ENCODE results near the gene KNL1.
A peak's percentile ranks its signal among the peaks of the same experiment; 100 is the strongest.
"Not testable (repeated sequence)": the region's sequence is repeated elsewhere in the genome, so short reads cannot be mapped to it uniquely, and the experiment has no call there.

KNL1 gene

DNA sequence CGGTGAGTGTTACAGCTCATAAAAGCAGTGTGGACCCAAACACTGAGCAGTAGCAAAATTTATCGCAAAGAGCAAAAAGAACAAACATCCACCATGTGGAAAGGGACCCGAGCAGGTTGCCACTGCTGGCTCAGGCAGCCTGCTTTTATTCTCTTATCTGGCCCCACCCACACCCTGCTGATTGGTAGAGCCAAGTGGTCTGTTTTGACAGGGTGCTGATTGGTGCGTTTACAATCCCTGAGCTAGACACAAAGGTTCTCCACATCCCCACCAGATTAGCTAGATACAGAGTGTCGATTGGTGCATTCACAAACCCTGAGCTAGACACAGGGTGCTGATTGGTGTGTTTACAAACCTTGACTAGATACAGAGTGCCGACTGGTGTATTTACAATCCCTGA lies 82.2 kb downstream of the KNL1 start:
- DNase-seq, result not testable (repeated sequence)

DNA sequence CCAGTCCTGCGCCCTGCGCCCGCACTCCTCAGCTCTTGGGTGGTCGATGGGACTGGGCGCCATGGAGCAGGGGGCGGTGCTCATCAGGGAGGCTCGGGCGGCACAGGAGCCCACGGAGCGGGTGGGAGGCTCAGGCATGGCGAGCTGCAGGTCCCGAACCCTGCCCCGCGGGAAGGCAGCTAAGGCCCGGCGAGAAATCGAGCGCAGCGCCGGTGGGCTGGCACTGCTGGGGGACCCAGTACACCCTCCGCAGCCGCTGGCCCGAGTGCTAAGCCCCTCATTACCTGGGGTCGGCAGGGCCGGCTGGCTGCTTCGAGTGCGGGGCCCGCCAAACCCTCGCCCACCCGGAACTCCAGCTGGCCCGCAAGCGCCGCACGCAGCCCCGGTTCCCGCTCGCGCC lies 82.9 kb downstream of the KNL1 start:
- not testable (repeated sequence) for DNase-seq

DNA sequence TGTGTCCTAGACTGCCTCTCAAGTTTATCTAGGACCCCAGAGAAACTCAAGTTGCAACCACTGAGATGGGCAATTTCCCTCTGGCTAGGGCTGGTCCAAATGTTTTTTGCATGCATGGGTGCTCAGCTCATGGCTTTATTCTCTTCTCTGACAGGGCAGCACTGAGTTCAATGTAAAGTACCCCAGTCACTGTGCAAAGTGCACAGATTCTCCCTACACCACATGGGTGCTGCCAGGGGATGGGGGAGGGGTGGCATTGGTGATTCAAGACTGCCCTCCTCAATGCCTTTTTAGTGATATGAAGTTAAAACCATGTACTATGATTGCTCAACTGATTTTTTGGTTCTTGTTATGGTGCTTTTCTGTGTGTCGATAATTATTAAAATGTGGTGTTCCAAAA lies 86.1 kb downstream of the KNL1 start:
- no peak for DNase-seq

DNA sequence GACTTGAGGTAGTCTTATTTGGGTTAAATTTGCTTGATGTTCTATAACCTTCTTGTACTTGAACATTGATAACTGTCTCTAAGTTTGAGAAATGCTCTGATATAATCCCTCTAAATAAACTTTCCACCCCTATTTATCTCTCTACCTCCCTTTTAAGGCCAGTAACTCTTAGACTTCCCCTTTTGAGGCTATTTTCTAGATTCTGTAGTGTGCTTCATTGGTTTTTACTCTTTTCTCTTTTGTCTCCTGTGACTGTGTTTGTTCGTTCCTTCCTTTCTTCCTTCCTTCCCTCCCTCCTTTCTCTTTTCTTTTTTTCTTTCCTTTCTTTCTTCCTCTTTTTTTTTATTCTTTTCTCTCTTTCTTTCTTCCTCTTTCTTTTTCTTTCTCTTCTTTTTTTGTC lies 86.9 kb downstream of the KNL1 start:
- not testable (repeated sequence) for DNase-seq

DNA sequence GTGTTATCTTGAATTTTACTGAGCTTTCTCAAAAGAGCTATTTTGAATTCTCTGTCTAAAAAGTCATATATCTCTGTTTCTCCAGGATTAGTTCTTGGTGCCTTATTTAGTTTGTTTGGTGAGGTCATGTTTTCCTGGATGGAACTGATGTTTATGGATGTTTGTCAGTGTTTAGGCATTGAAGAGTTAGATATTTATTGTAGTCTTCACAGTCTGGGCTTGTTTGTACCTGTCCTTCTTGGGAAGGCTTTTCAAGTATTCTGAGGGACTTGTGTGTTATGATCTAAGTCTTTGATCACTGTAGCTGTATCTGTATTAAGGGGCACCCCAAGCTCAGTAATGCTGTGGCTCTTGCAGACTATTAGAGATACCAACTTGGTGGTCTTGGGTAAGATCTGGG lies 90.3 kb downstream of the KNL1 start:
- DNase-seq, result no peak

DNA sequence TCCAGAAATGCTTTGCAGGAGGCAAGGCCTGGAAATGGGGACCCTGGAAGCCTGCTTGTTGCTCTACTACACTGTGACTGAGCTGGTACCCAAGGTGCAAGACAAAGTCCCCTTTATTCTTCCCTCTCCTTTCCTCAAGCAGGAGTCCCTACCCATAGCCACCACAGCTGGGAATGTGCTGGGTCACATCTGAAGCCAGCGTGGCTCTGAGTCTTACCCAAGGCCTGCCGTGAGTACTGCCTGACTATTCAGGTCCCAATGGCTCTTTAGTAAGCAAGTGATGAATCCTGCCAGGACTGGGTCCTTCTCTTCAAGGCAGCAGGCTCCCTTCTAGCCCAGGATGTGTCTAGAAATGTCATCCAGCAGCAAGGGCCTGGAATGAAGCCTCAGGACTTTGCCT lies 91.3 kb downstream of the KNL1 start:
- no peak for DNase-seq

DNA sequence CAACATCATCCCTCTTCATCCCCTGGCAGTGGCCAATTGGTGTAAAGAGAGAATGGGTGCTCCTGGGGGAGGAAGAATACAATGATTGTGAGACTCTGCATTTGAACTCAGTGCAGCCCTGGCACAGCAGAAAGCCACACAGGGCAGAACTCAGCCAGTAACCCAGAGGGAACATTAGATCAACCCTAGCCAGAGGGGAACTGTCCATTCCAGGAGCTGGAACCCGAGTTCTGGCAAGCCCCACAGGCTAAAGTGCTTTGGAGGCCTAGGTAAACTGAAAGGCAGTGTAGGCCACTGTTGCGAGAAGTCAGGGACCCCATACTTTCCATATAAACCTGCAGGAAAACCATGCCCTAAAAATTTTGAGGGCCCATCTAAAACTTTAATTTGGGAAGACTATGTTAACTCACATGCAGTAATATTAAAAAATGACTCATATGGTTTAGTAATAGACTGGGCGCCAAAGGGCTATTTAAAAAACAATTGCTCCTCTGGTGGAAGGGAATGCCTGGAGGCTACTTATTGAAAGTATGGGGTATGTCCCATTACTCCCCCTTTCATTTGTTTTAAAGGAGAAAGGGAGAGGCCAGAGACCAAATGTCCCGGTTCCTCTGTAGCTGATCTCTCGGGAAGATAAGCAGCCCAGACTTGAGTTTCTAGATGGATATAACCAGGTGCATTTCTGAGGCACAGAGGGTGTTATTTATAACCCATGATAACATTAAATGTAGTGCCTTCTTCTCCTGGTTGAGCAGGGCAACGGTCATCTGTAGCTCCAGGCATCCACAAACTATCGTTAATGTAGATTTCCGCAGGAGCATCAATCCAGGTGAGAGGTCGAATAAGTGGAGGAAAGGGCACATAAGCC lies 95.1 kb downstream of the KNL1 start:
- DNase-seq, result no peak

DNA sequence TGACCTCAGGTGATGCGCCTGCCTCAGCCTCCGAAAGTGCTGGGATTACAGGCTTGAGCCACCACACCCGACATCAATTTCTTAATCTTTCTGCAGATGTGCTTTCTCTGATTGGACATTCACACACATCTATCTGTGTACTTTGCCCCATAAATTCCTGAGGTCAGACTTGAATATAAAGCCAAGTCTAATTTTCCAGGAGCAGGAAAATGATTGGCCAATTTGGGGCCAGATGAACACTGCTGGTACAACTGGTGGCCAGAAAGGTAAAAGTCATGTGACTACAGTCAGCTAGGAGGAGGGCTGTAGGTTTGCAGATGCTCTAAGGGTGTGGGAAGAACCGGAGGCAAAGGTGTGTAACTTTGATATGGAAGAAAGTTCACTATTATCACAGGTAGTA lies 97.7 kb downstream of the KNL1 start:
- DNase-seq, result no peak

DNA sequence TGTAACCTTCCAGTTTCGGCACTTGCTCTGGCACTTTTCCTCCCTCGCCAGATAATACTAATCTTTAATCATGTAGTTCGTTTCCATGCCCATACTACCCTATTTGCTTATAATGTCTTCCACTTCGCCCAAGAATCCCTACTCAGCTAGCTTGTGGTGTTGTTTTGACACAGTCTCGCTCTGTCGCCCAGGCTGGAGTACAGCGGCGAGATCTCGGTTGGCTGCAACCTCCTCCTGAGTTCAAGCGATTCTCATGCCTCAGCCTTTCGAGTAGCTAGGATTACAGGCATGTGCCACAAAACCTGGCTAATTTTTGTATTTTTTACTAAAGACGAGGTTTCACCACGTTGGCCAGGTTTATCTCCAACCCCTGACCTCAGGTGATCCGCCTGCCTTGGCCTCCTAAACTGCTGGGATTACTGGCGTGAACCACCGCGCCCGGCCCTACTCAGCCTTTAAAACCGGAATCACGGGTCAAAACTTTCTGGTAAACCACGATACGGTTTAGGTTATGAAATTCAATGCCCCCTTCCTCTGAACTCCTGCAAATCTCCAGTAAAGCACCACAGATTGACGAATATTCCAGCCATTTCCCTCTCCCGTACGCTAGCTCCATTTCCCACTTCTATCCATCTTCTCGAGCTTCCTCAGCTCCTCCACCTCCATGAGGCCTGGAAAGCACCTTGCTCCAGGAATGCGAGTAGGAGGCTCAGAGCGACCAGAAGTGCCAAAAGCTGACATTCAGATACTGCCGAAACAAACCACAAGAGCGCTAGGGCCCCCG lies 100.0 kb downstream of the KNL1 start:
- DNase-seq, result no peak

DNA sequence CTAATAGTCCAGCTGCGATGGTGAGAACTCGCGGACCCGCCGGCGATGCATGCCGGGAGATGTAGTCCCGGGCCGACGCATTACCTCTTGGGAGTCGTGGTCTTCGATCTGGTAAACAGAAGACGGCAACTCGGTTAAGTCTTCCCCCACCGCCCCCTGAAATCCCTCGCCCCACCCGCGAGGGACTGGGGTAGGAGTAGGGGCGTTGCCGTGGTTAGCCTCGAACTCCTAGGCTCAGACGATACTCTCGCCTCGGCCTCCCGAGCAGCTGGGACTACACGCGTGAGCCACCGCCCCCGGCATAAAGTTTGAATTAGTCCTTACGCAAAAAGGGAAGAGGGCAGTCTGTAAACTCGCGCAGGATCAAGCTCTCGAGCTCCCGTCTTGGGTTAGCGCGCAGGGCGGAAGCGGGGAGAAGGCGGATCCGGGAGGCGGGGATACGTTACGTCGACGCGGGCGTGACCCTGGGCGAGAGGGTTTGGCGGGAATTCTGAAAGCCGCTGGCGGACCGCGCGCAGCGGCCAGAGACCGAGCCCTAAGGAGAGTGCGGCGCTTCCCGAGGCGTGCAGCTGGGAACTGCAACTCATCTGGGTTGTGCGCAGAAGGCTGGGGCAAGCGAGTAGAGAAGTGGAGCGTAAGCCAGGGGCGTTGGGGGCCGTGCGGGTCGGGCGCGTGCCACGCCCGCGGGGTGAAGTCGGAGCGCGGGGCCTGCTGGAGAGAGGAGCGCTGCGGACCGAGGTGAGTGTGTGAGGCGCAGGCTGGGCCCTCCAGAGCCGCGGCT lies 100.8 kb downstream of the KNL1 start, which contains the start of gene RAD51:
Gene RAD51 (plus strand): TSS at position 487 of the 781 bp plus-strand sequence. CDS start 3,585 bp downstream, outside the sequence.
- DNase-seq, result peak; percentile 82 to 93 (median 87)

DNA sequence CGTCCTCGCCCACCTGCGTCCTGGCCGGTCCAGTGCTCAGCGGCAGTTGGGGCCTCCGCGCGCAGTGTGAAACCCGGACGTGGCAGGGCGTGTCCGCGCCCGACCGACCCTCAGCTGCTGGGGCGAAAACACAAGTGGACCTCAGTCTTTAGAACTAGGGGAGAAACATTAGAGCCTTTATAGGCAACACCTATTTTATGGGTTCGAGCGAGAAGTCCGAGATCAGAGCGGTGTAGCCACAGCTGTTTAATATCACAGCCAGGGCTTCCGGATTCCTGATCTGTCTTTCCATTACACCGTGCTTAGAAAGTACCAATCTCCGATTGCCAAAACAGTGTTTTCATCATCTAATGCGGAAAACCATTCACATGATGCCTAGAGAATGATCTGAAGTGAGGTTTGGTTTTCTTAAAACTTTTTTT lies 101.4 kb downstream of the KNL1 start:
- DNase-seq, result no peak

DNA sequence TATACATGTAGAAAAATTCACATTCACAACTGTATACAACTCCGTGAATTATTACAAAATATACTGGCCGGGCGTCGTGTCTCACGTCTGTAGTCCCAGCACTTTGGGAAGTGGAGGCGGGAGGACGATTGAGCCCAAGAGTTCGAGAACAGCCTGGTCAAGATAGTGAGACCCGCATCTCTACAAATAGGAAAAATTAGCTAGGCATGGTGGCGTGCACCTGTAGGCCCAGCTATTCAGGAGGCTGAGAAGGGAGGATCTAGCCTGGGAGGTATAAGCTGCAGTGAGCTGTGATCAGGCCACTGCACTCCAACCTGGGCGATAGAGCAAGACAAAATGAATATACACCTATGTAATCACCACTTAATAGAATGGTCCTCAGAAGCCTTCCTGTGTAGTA lies 102.2 kb downstream of the KNL1 start:
- no peak for DNase-seq

DNA sequence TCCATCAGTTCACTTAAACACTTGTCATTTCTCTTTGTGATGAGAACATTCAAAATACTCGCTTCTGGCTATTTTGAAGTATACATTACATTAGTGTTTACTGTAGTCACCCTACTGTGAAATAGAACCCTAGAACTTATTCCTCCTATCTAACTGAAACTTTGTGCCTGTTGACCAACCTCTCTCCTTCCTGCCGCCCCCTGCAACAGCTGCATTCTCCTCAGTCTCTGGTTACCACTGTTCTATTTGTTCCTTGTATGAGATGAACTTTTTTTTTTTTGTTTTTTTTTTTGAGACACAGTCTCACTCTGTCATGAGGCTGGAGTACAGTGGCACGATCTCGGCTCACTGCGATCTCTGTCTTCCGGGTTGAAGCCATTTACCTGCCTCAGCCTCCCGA lies 103.9 kb downstream of the KNL1 start:
- DNase-seq, result no peak

DNA sequence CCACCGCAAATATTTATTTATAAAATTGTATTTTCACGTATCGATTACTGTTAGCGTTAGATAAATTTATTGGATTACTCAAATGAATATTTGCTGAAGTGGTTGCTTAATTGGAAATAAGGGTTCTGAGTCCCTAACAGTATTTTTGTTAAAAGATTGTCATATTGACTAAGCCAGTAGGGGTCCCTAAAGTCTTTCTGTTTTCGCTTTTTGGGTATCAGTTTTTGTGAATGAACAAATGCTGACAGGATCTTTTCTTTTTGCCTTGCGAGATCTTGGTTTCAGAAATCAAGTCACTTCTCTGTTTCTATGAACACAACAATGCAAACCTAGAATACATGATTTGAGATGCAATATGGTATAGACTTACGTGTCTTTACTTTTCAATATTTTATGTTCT lies 108.0 kb downstream of the KNL1 start:
- no peak for DNase-seq

DNA sequence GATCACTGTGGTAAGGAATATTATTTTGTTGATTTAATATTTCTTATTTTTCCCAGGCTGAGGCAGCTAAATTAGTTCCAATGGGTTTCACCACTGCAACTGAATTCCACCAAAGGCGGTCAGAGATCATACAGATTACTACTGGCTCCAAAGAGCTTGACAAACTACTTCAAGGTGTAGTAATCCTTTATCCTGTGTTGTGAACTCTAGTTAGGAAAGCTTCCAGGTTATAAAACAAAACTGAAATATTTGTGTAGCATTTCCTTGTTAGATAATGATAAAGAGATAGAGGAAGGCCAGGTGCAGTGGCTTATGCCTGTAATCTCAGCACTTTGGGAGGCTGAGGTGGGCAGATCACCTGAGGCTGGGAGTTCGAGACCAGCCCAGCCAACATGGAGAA lies 112.1 kb downstream of the KNL1 start:
- no peak for DNase-seq

All from T-helper 1 cell (primary cell).